ENCODE data around the gene SLC17A9.

SLC17A9 gene

GRCh38 chr20:62985444-62985778 is 32.9 kb downstream of the SLC17A9 start:
- DNase-seq = no peak

- DNase-seq = no peak
These were observed 33.8 kb downstream of the SLC17A9 start for GRCh38 chr20:62986257-62986800.

- DNase-seq = no peak
These were observed 34.6 kb downstream of the SLC17A9 start for GRCh38 chr20:62987114-62987513.

- DNase-seq = no peak
These were observed 36.7 kb downstream of the SLC17A9 start for GRCh38 chr20:62989201-62989601.

- no peak for DNase-seq
These were observed 37.9 kb downstream of the SLC17A9 start for GRCh38 chr20:62990306-62990825.

GRCh38 chr20:62991196-62991807 is 38.8 kb downstream of the SLC17A9 start:
- DNase-seq = no peak

GRCh38 chr20:62991863-62992262 is 39.4 kb downstream of the SLC17A9 start:
- no peak for DNase-seq

GRCh38 chr20:62993856-62994494 is 41.5 kb downstream of the SLC17A9 start:
- no peak for DNase-seq

GRCh38 chr20:62994869-62995281 is 42.4 kb downstream of the SLC17A9 start:
- DNase-seq = no peak

GRCh38 chr20:62995481-62995880 is 43.0 kb downstream of the SLC17A9 start:
- DNase-seq = no peak

GRCh38 chr20:62995898-62996595 is 43.5 kb downstream of the SLC17A9 start:
- no peak for DNase-seq

GRCh38 chr20:62996596-62996982 is 44.1 kb downstream of the SLC17A9 start:
- no peak for DNase-seq

- DNase-seq = no peak
These were observed 45.0 kb downstream of the SLC17A9 start for GRCh38 chr20:62997417-62998035.

GRCh38 chr20:62998449-62998848 is 45.9 kb downstream of the SLC17A9 start:
- DNase-seq = no peak

GRCh38 chr20:62999580-62999979 is 47.1 kb downstream of the SLC17A9 start:
- peak; percentile 35 to 37 for DNase-seq

GRCh38 chr20:63000036-63000435 is 47.5 kb downstream of the SLC17A9 start:
- no peak for DNase-seq

GRCh38 chr20:63000958-63001357 is 48.4 kb downstream of the SLC17A9 start:
- DNase-seq = no peak

- DNase-seq = no peak
These were observed 50.0 kb downstream of the SLC17A9 start for GRCh38 chr20:63002511-63002910.

GRCh38 chr20:63003546-63003945 is 51.0 kb downstream of the SLC17A9 start:
- DNase-seq = no peak

- no peak for DNase-seq
These were observed 52.3 kb downstream of the SLC17A9 start for GRCh38 chr20:63004607-63005364.

- no peak for DNase-seq
These were observed 52.9 kb downstream of the SLC17A9 start for GRCh38 chr20:63005365-63005861.

GRCh38 chr20:63005862-63006539 is 53.5 kb downstream of the SLC17A9 start:
- DNase-seq = no peak

Data from AML-193 (cell line).